Caco-2 (cell line): Measurements from ENCODE around the gene SCAMP1. TPM values are rescaled to one million over a fixed set of nuclear protein-coding genes. Genes with fewer than 3 reads are reported as not detected.

Source experiments
- BruUV-seq: library from RNA; stranded (reverse); fragments of 400-500 nt; replicated peaks from 2 replicates; lab custom pipeline; 2021; lab: Mats Ljungman, UMichigan
- CTCF ChIA-PET: fragments of 300-600 bp; sonication (Branson Sonifier 250); formaldehyde crosslinking; loops from one replicate; lab custom pipeline; 2022; ENCODE audit warnings: antibody characterized with exemption; lab: Charles Lee
- POLR2A ChIA-PET: fragments of 300-600 bp; sonication (Branson Sonifier 250); formaldehyde crosslinking; loops from one replicate; lab custom pipeline; 2022; ENCODE audit warnings: antibody characterized with exemption; lab: Charles Lee
- DNase-seq, 2 experiments: peaks; one replicate each; pipeline versions ENCODE4 v3.0.0 to v3.0.0-alpha.2; 2020 to 2022
- H3K27me3 ChIP-seq: replicated peaks from 2 replicates; pipeline ENCODE4 v1.6.0; 2011; ENCODE audit warnings: low read length; ENCODE audit not compliant: control insufficient read depth, insufficient read depth
- H3K36me3 ChIP-seq: 2 replicates; pipeline ENCODE4 v1.5.1; 2011; ENCODE audit warnings: low read length; ENCODE audit not compliant: control insufficient read depth, insufficient read depth
- H3K4me1 ChIP-seq: fragments of 250-450 bp; sonication (Bioruptor Pico); 2 replicates; pipeline ENCODE4 v1.5.1; 2020; ENCODE audit warnings: mild to moderate bottlenecking
- H3K4me3 ChIP-seq: 2 replicates; pipeline ENCODE4 v1.5.1; 2011; ENCODE audit warnings: low read depth, mild to moderate bottlenecking, control low read depth, low read length
- H3K9me3 ChIP-seq: fragments of 250-450 bp; sonication (Bioruptor Pico); 2 replicates; pipeline ENCODE4 v1.5.1; 2020; ENCODE audit warnings: mild to moderate bottlenecking, moderate library complexity
- H3K27ac Mint-ChIP-seq: one replicate; pipeline ENCODE4 v1.8.0; 2022; ENCODE audit warnings: mixed read lengths; ENCODE audit not compliant: unreplicated experiment
- H3K27me3 Mint-ChIP-seq: one replicate; pipeline ENCODE4 v1.8.0; 2022; ENCODE audit warnings: mixed read lengths; ENCODE audit not compliant: insufficient read depth, unreplicated experiment
- H3K36me3 Mint-ChIP-seq: one replicate; pipeline ENCODE4 v1.8.0; 2022; ENCODE audit warnings: mild to moderate bottlenecking, mixed read lengths; ENCODE audit not compliant: insufficient read depth, unreplicated experiment
- H3K4me1 Mint-ChIP-seq: one replicate; pipeline ENCODE4 v1.8.0; 2022; ENCODE audit warnings: low read depth, mixed read lengths; ENCODE audit not compliant: unreplicated experiment
- H3K4me3 Mint-ChIP-seq: one replicate; pipeline ENCODE4 v1.8.0; 2022; ENCODE audit warnings: mild to moderate bottlenecking, moderate library complexity, mixed read lengths; ENCODE audit not compliant: unreplicated experiment
- H3K9me3 Mint-ChIP-seq: one replicate; pipeline ENCODE4 v1.8.0; 2022; ENCODE audit warnings: mixed read lengths; ENCODE audit not compliant: unreplicated experiment
- intact Hi-C: fragments of 100-400 bp; cut with micrococcal nuclease; formaldehyde crosslinking; loops from one replicate; pipeline ENCODE4 v1.10.0; 2022; ENCODE audit not compliant: unreplicated experiment
- total RNA-seq: library from RNA; stranded (reverse); gene quantifications from 2 replicates; pipeline ENCODE4 v1.2.3, GENCODE V29; 2022
- TF ChIP-seq, protein P1 (sequence below), 2 experiments: fragments of 200-600 bp in 1 of 2; IDR thresholded peaks; 1 replicate in 1 of 2; 2 replicates in 1 of 2; pipeline versions ENCODE4 v1.5.1 to v1.8.0; 2011 to 2022; ENCODE audit warnings: antibody characterized with exemption in 1 of 2, control low read depth in 1 of 2, inconsistent platforms in 1 of 2, low read depth in 1 of 2, low read length in 1 of 2, mild to moderate bottlenecking in 1 of 2, moderate library complexity in 1 of 2; ENCODE audit not compliant: insufficient read depth in 1 of 2, severe bottlenecking in 1 of 2, unreplicated experiment in 1 of 2

SCAMP1 gene
- total RNA-seq, 1 experiment from 2014 or later: 21.3 TPM

DNA sequence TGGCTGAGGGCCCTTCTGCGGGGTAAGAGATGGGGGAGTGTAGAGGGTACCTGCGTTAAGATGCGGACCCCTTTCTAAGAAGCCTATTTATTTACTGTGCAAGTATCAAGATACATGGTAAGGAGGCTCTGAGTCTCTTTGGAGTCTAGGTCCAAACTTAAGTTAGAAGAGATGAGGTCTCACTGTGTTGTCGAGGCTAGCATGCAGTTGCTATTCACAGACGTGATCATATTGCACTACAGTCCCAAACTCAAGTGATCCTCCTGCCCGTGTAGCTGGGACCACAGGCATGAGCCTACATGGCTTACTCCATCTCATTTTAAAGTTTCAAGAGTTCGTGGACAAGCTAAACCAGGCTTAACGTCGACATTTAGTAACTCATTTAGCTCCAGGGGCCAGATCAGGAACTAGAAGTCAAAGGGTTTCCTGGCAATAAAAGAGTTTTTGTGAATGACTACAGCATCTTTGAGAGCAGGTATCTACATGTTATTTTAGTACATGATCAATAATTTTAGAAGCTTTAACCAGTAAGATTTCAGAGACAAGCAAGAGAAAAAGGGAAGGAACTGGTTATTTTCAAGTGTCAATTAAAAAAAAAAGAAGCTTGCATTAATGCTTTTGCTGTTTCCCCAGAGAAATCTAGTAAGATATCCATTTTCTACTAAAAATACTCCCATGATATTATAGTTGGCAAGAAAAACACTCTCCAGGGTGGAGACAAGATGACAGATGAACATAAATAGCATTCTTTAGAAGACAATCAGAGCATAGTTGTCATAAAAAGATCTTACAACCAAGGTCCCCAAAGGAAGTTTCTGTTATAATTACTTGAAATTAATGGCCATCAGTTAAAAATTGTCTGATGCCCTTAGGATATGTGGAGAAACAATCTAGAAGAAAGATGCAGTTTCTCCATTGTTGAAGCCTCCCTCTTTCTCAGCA is 141.3 kb downstream of the SCAMP1 start:
- Histone ChIP-seq H3K36me3 (no peaks in the 10 kb centered on the region; the same call in 1 of the 2 replicates), H3K4me1 (peaks cover 50% of the 10 kb centered on the region), H3K27me3 (no peaks in the 10 kb centered on the region), H3K9me3 (no peaks in the 10 kb centered on the region), H3K4me3 (no peak overlapping the region)
- no peaks in the 10 kb centered on the region for H3K9me3 Mint-ChIP-seq
- CTCF ChIA-PET: no interaction called here
- TF ChIP-seq, protein P1, sequence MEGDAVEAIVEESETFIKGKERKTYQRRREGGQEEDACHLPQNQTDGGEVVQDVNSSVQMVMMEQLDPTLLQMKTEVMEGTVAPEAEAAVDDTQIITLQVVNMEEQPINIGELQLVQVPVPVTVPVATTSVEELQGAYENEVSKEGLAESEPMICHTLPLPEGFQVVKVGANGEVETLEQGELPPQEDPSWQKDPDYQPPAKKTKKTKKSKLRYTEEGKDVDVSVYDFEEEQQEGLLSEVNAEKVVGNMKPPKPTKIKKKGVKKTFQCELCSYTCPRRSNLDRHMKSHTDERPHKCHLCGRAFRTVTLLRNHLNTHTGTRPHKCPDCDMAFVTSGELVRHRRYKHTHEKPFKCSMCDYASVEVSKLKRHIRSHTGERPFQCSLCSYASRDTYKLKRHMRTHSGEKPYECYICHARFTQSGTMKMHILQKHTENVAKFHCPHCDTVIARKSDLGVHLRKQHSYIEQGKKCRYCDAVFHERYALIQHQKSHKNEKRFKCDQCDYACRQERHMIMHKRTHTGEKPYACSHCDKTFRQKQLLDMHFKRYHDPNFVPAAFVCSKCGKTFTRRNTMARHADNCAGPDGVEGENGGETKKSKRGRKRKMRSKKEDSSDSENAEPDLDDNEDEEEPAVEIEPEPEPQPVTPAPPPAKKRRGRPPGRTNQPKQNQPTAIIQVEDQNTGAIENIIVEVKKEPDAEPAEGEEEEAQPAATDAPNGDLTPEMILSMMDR (IDR thresholded peaks at IDR 0.05; ENCODE audit: insufficient read depth in 1 of 2, low read depth in 1 of 2, low read length in 1 of 2, severe bottlenecking in 1 of 2, unreplicated experiment in 1 of 2): no peak
- H3K4me3 Mint-ChIP-seq: no peak overlapping the region
- H3K27ac Mint-ChIP-seq: no peak overlapping the region
- peaks cover 38% of the 10 kb centered on the region for H3K36me3 Mint-ChIP-seq
- no peak for DNase-seq
- intact Hi-C loops: no loop called here
- H3K4me1 Mint-ChIP-seq: peaks cover 59% of the 10 kb centered on the region
- POLR2A ChIA-PET: no interaction called here
- H3K27me3 Mint-ChIP-seq: no peaks in the 10 kb centered on the region
- no TSS peak for BruUV-seq

DNA sequence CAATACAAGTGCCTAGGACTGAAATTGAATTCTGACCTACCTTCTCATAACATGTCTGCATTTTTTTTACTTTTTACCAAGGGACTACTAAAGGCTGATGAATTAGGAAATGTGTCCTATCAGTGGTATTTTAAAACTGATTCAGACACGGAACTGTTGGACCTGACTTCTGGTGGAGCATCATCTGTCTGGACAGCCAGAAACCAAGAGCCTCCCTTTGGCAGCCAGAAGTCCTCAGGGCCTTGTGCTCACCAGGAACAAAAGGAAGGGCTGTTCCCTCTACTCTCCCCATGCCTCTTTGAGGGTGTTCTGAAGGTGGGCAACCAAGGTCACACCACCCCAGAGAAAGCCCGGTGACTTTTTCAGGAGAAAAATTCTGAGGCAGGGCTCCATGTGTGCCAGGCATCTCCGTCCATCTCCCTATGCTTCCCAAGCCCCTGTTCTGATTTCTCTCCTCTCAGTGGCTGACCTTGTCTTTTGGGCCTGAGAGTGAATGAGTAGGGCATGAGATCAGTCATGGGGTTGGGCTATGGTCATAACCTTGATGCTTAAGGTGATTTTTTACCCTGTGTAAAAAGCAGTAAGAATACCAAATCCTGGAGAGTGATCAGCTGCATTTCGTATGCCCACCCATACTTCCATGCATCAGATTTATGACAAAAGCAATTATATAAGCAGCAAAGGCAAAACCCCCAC is 143.7 kb downstream of the SCAMP1 start:
- peaks cover 54% of the 10 kb centered on the region for H3K4me1 ChIP-seq
- no peaks in the 10 kb centered on the region; the same call in 1 of the 2 replicates for H3K36me3 ChIP-seq
- no peak for DNase-seq
- Mint-ChIP-seq H3K4me3 (no peak overlapping the region), H3K27me3 (no peaks in the 10 kb centered on the region), H3K27ac (no peak overlapping the region), H3K9me3 (no peaks in the 10 kb centered on the region), H3K4me1 (peaks cover 54% of the 10 kb centered on the region), H3K36me3 (peaks cover 40% of the 10 kb centered on the region)
- no peaks in the 10 kb centered on the region for H3K27me3 ChIP-seq
- CTCF ChIA-PET: no interaction called here
- BruUV-seq: no TSS peak
- intact Hi-C loops: loop anchor here (1.0 kb wide), 1 partner anchor 14 kb away; no protein-coding TSS in a partner anchor
- POLR2A ChIA-PET: no interaction called here
- no peak overlapping the region for H3K4me3 ChIP-seq
- no peaks in the 10 kb centered on the region for H3K9me3 ChIP-seq
- TF ChIP-seq, protein P1 (IDR thresholded peaks at IDR 0.05; ENCODE audit: insufficient read depth in 1 of 2, low read depth in 1 of 2, low read length in 1 of 2, severe bottlenecking in 1 of 2, unreplicated experiment in 1 of 2): no peak
